ENCODE results near the gene RREB1. TPM values are rescaled to one million over a fixed set of nuclear protein-coding genes. Genes with fewer than 3 reads are reported as not detected.

Gene RREB1
- polyA plus RNA-seq, 1 experiment, result 1.2 TPM

DNA sequence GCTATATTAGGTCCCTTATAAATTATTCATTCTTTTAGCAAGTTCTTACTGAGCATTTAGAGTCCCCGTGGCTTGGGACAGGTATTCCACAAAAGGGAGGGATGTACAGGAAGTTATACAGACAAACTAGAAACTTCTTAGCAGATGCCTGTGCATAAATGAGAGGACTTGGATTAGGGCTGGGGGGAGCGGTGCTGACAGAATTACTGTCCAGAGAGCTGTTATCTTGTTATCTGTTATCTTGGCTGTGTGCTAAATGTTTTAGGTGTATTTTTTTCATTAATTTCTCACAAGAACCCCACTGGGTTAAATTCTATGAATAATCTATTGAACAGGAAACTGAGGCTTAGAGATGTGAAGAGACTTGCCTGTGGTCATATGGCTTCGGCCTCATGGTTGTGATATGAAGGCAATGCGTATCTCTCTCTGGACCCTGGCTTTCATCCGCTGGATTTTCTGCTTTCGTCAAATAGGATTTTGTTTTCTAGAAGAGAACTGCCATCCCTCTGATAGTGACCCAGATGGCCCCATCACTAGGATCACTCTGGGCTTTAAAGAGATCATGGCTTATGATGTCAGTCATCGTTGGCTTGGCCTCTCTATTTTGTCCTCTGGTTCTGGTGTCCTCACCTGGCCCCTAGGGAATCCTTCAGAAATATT is 32.3 kb upstream of the RREB1 start:
- no peak overlapping the region for H3K4me3 ChIP-seq (ENCODE audit: low read depth, low read length)
- H3K27me3 ChIP-seq (ENCODE audit: control insufficient read depth, insufficient read depth, low read length), result no peaks in the 10 kb centered on the region
- no peak for DNase-seq (ENCODE audit: low read depth)
- CTCF ChIA-PET, result no interaction called here
- POLR2A ChIA-PET, result no interaction called here
- no peak for TF ChIP-seq CTCF (IDR thresholded peaks at IDR 0.05; ENCODE audit: insufficient read depth, low read depth, low read length)
- H3K36me3 ChIP-seq (ENCODE audit: control insufficient read depth, insufficient read depth, low read length), result no peaks in the 10 kb centered on the region

GRCh38 chr6:7077856-7078255 is 29.9 kb upstream of the RREB1 start:
- Histone ChIP-seq H3K27me3 (ENCODE audit: control insufficient read depth, insufficient read depth, low read length) (no peaks in the 10 kb centered on the region), H3K36me3 (ENCODE audit: control insufficient read depth, insufficient read depth, low read length) (no peaks in the 10 kb centered on the region), H3K4me3 (ENCODE audit: low read depth, low read length) (no peak overlapping the region)
- TF ChIP-seq CTCF (IDR thresholded peaks at IDR 0.05; ENCODE audit: insufficient read depth, low read depth, low read length), result no peak
- no peak for DNase-seq (ENCODE audit: low read depth)
- ChIA-PET POLR2A (no interaction called here), CTCF (no interaction called here)

DNA sequence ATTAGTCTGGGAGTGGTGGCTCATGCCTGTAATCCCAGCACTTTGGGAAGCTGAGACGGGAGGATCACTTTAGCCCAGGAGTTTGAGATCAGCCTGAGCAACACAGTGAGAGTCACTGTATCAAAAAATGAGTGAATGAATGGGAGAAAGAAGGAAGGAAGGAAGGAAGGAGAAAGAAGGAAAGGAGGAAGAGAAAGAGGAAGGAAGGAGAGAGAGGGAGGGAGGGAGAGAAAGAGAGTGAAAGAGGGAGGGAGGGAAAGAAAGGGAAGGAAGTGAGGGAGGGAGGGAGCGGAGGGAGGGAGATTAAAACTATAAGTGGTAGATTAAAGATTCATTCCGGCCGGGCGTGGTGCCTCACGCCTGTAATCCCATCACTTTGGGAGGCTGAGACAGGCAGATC is 28.9 kb upstream of the RREB1 start:
- no peaks in the 10 kb centered on the region for H3K36me3 ChIP-seq (ENCODE audit: control insufficient read depth, insufficient read depth, low read length)
- no peaks in the 10 kb centered on the region for H3K27me3 ChIP-seq (ENCODE audit: control insufficient read depth, insufficient read depth, low read length)
- no peak for TF ChIP-seq CTCF (IDR thresholded peaks at IDR 0.05; ENCODE audit: insufficient read depth, low read depth, low read length)
- CTCF ChIA-PET, result interaction anchor here (1.5 kb wide), 1 partner anchor 159 kb away, joined by 4 read pairs; no protein-coding TSS in a partner anchor
- H3K4me3 ChIP-seq (ENCODE audit: low read depth, low read length), result no peak overlapping the region
- DNase-seq (ENCODE audit: low read depth), result no peak
- POLR2A ChIA-PET, result no interaction called here

- Histone ChIP-seq H3K27me3 (ENCODE audit: control insufficient read depth, insufficient read depth, low read length) (no peaks in the 10 kb centered on the region), H3K4me3 (ENCODE audit: low read depth, low read length) (no peak overlapping the region), H3K36me3 (ENCODE audit: control insufficient read depth, insufficient read depth, low read length) (no peaks in the 10 kb centered on the region)
- CTCF ChIA-PET, result interaction anchor here (1.5 kb wide), 1 partner anchor 158 kb away, joined by 4 read pairs; no protein-coding TSS in a partner anchor
- POLR2A ChIA-PET, result no interaction called here
- TF ChIP-seq CTCF (IDR thresholded peaks at IDR 0.05; ENCODE audit: insufficient read depth, low read depth, low read length), result no peak
- no peak for DNase-seq (ENCODE audit: low read depth)
Observed at GRCh38 chr6:7080311-7080710, 27.4 kb upstream of the RREB1 start.

DNA sequence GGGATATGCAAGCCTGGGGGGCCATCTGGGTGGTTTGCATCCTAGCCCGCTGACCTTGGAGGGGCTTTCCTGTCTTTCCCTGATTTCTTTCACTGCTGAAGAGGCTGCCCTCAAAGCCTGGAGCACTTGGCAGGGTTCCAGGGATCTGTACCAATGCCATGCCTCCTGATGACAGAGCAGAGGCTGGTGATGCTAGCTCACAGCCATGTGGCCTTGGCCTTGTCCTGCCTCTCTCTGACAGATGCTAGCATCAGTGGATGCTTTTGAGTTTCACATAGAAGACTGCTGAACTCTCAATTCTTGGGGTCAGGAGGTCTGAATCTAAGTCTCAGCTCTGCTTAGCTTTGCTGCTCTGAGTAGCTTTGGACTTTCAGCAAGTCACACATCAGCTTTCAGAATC is 21.9 kb upstream of the RREB1 start:
- no peaks in the 10 kb centered on the region for H3K27me3 ChIP-seq (ENCODE audit: control insufficient read depth, insufficient read depth, low read length)
- no peak for DNase-seq (ENCODE audit: low read depth)

More for the DNA sequence above, 21.9 kb upstream of the RREB1 start:
- H3K4me3 ChIP-seq (ENCODE audit: low read depth, low read length), result no peak overlapping the region
- no peaks in the 10 kb centered on the region for H3K36me3 ChIP-seq (ENCODE audit: control insufficient read depth, insufficient read depth, low read length)
- TF ChIP-seq CTCF (IDR thresholded peaks at IDR 0.05; ENCODE audit: insufficient read depth, low read depth, low read length), result no peak
- ChIA-PET CTCF (interaction anchor here (0.6 to 1.4 kb wide), 3 partner anchors 31 to 157 kb away, joined by 6 to 7 read pairs (median 6); no protein-coding TSS in a partner anchor), POLR2A (no interaction called here)
